ENCODE data around the gene KLHDC4.

GRCh38 chr16:87740441-87740840 lies 25.3 kb downstream of the KLHDC4 start:
- TF ChIP-seq POLR2A (IDR thresholded peaks at IDR 0.05), result no peak
- TF ChIP-seq, protein P1, sequence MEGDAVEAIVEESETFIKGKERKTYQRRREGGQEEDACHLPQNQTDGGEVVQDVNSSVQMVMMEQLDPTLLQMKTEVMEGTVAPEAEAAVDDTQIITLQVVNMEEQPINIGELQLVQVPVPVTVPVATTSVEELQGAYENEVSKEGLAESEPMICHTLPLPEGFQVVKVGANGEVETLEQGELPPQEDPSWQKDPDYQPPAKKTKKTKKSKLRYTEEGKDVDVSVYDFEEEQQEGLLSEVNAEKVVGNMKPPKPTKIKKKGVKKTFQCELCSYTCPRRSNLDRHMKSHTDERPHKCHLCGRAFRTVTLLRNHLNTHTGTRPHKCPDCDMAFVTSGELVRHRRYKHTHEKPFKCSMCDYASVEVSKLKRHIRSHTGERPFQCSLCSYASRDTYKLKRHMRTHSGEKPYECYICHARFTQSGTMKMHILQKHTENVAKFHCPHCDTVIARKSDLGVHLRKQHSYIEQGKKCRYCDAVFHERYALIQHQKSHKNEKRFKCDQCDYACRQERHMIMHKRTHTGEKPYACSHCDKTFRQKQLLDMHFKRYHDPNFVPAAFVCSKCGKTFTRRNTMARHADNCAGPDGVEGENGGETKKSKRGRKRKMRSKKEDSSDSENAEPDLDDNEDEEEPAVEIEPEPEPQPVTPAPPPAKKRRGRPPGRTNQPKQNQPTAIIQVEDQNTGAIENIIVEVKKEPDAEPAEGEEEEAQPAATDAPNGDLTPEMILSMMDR (IDR thresholded peaks at IDR 0.05), result no peak
